NCI-H510A (cell line): Measurements from ENCODE around the gene PIEZO1.

ENCODE experiments used
- DNase-seq: peaks from one replicate; lab custom pipeline; 2025; lab: John Stamatoyannopoulos, UW

Gene PIEZO1

DNA sequence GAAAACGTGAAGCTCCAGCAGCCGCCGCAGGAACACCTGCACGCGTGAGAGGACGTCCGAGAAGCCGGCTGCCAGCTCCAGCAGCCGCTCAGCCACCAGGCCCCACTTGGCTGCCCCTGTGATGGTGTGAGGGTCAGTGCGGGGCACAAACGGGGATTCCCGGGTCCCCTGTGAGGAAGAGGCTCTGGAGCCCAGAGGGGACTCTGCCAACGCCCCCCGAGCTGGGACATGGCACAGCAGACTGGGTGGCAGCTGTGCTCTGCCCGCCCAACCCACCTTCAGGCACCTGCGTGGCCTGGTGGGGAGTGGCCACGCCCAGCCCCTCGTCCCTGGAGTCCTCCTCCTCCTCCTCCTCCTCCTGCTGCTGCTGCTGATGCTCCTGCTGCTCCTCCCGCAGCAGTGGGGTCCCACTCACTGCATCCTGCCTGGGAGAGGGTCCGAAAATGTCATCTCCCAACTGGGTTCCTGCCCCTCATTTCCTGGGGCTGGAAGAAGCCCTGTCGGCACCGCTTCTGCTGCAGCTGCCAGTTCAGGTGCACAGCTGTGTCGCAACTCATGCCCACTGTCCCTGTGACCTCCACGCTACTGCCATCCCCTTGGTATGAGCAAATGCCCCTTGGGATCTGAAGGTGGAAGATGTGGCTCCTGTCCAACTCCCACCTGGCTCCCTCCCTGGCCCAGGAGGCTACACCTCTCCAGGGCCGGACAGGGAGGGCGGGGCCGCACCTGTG is 51.2 kb downstream of the PIEZO1 start:
- DNase-seq: no peak

DNA sequence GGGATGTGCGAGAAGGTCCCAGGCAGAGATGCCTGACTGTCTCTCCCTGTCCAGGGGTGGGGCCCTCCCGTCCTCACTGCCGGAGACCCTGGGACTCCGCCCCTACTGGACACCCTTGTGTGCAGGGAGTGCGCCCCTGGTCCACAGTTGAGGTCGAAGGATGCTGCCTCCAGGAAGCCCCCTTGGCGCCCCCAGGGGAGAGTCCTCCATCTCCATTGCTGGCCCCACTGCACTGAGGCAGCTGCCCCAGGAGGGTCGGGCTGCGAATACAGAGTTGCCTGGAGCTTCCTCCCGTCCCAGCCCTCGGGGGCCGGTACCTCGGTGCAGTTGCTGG is 52.1 kb downstream of the PIEZO1 start:
- no peak for DNase-seq

DNA sequence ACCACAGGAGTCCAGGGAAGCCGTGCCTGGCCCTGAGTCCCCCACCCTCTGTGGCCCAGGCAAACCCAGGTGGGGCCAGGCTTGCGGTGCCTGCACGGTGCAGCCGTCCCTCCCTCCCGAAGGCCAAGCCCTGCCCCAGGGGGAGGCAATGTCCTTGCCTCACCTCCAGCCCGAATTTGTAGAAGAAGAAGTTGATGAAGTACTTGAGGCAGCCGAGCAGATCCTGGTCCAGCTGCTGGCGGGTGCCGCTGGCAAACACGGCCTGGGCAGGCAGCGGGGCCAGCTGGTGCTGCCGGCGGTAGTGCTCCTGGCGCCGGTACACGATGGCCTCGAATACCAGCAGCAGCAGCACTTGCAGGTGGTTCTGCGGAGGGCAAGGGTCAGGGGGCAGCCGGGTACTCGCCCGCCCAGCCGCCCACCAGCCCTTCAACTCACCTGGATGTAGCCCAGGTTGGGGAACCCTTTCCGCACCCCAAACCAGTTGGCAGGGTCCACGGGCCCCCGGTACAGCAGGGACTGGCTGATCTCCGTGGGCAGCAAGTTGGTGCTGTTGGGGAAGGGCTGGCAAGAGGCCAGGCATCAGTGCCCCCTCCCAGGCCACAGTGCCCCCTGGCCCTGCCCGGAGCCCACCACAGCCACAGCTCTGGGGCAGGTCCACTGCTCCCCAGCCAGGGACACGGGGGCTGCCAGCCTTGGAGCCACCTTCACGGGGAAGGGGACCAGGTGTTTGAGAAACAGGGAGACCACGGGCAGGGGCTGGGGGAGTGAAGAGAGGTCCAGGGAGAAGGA is 52.7 kb downstream of the PIEZO1 start:
- no peak for DNase-seq

DNA sequence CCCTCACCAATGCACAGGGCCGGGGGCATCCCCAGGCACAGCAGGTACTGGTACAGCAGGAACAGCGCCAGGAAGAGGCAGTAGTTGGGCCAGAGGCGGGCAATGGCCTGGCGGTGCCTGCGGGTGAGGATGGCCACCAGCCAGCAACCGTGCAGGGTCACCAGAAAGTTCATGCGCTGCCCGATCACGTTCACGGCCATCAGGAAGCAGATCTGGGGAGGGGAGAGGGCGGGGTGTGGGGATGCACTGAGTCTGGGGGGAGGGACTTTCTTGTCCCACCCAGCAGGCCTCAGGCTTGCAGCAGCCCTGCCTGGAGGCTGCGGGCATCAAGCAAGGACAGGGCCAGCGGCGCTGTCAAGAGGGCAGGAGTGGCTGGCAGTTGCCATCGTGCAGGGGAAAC is 53.3 kb downstream of the PIEZO1 start:
- no peak for DNase-seq

DNA sequence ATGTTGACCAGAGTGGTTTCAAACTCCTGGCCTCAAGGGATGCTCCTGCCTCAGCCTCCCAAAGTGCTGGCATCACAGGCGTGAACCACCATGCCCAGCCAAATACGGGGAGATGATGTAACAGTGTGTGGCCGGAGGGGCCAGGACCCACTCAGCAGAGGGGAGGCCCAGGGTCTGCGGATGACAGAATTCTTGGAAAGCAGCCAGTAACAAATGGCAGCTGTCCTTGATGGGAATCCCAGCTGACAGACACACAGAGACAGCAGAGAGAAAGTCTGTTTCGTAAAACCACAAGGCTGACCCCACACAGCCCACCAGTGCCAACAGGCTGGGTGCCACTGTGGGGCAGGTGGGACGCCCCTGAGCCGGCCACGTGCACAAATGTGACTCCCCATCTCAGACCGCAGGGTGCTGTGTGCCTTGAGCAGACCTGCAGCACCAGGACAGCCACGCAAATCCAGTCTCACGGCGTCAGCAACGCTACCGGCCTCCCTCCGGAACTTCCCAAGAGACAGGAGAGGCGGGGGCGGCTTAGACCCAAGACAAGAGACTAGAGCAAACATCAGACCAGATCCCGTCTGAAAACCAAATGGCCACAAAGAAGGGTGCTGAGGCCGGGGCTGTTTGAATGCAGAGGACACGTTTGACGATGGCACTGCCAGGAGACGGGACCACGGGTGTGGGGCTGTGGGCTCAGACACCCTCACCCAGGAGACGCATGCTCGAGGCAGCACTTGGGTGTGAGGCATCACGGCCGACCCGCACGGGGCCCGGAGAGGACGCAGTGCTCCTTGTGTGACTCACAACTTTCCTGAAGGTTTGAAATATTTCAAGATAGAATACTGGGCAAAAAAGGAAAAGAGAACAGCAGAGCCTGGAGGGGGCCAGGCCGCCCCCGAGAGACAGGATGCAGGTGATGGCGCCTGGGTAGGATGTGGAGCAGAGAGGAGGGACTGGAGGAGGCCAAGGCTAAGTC is 54.1 kb downstream of the PIEZO1 start:
- DNase-seq: no peak

DNA sequence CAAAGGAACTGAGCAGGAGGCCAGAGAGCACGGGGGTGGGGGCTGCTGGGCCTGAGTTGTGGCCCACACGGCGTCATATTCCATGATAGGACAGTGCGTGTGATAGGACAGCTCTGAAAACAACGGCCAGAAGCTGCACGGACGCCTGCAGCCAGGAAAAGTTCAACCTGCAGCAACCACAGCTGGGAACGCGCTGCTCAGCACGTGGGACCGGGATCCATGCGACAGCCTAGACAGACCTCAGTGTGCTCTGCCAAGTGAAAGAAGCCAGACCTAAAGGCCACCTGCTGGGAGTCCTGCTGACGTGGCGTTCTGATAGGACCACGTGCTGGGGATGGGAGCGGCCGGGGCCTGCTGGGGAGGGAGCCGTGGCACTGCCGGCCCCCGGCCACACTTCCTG is 57.1 kb downstream of the PIEZO1 start:
- DNase-seq: no peak

DNA sequence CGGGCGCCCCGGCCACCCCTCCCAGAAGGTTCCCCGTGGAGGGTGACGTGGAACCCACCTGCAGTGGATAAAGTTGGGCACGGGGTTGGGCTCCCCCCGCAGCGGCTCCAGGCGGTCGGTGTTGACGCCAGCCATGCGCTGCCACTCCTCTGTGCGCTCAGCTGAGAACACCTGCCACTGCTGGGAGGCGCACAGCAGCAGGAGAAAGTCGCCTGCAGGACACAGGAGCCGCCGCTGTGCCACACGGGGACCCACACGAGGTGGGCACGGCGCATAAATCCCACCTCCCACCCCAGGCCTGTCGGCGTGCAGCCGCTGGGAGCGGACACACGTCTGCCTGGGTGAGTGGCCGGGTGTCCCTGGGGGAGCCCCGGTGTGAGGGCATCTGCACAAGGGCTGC is 58.0 kb downstream of the PIEZO1 start:
- DNase-seq: no peak

DNA sequence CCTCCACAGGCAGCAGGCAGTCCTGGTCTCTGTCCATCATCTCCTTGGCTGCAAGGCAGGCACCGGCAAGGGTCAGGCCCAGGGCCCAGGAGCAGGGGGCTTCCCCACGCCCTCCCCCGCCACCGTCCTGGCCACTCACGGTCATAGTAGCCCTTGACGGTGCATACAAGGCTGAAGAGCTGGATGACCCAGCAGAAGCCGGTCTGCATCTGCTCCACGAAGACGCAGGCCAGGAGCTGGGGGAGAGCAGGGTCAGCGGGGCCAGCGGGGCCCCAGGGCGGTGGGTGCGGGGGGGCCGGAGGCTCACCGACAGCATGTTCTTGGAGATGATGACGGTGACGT is 58.6 kb downstream of the PIEZO1 start:
- no peak for DNase-seq

DNA sequence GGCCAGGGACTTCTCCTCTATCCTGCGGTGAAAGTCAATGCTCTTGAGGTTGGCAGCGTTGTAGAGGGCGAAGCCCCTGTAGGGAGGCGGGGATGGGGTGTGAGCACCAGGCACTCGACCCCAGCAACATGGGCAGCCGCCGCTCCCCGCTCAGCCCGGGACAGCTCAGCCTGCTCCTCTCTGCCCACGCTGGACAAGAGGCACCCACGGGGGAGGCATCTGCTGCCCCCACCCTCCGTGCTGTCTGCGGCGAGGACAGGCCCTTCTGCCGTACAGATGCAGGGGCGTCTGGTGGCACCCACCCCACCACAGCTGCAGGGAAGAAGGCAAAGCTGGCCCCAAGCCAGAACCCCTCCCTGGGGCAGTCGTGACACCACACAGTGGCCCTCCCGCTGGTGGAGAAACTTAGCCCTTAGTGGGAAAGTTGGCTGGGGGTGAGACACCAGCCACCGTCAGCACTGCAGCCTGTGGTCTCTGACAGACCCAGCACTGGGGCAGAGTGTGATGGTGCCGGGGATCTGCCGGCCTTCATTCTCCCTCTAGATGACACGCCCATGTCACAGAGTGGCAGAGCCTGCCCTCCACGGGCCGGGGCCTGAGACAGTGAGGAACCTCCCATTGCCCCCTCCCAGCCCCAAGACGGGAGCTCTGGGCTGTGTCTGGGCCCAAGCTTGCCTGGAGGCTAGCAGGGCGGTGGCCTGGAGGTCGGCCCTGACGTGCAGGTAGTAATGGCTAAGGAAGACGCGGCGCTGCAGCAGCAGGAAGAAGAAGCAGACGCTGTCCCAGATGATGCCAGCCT is 59.2 kb downstream of the PIEZO1 start:
- no peak for DNase-seq

DNA sequence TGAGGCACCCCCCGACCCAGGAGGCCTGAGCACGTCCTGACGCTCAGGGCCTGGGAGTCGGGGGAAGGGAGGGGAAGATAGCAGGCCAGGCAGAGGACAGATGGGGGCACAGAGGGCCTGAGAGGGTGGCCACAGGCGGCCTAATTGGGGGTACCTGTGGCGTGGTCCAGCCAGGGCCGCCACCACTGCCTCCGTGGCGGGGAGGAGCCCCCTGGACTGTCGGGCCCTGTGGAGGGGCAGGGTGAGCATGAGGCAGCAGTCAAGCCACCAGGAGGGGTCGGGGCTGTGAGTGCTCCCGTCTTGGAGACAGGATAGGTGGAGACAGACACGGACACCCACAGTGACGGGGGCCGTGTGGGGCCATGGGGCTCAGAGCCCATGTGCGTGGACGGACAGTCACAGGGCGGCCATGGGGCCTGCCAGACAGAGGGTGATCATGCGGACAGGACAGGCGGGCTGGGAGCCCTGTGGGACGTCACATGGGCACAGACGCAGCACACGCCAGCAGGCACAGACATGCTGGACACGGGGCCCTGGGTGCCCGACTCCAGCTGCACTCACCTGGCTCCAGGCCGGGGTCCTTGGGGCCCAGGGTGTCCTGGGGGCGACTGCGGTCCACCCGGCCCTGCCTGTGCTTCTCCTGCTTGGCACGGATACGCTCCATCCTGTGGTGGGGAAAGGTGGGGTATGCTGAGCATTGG is 60.0 kb downstream of the PIEZO1 start:
- DNase-seq: no peak

DNA sequence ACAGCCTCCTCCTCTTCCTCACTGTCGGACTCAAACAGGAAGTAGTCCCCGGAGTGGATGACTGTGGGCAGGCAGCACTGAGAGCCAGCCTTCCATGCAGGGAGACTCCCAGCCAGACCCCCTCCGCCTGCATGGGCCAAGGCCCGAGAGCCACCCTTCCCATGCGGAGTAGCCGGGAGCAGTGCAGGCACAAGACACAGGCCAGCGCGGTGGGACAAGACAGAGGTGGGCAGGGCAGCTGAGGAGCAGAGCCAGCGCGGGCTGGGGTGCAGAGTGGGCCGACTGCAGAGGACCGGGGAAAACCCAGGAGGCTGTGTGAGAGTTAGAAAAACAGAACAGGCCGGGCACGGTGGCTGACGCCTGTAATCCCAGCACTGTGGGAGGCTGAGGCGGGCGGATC is 61.1 kb downstream of the PIEZO1 start:
- no peak for DNase-seq

DNA sequence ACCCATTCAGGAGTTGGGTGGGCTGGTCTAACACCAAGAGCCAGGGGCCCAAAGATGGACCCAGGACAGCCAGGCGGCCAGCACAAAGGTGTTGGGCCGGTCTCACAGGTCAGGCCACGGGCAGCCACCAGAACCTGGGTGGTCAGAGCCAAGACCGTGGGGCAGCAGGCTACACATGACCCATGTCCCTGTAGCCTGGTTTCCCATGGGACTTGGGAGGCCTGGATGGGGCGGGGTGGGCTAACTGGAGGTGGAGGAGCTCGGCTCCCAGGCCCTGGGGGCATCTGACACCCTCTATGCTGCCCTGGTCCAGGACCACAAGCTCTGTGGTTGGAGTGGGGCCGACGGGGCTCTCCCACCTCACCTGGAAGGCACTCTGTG is 61.5 kb downstream of the PIEZO1 start:
- no peak for DNase-seq

DNA sequence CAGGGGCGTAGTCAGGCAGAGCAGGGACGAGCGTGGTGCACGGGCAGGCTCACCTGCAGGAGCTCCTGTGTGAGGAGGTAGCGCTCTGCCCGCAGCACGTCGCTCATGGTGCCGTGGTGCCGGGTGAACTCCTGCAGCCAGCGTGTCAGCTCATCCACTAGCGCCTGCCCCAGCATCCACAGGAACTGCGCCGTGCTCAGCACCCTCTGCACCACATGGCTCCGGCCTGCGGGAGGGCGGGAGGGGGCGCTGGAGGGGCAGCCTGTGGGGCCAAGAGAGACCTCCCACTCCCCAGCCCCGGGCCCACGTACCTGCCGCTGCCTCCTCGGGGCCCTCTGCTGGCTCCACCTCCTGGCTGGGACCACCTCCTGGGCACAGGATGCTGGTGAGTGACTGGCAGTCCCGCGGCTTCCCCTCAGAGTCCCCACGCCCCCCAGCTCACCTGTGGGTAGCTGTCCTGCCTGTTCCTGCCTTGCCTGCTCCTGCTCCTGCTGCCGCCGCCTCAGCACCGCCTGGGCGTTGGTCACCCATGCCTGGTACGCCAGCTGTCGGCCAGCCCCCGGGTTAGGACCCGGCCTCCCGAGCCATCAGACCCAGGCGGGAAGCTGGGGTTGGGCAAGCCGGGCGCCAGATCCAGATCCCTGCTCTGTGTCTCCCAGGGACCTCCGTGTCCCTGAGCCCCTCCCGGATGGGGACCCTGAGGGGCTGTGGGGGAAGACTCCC is 62.1 kb downstream of the PIEZO1 start:
- no peak for DNase-seq

DNA sequence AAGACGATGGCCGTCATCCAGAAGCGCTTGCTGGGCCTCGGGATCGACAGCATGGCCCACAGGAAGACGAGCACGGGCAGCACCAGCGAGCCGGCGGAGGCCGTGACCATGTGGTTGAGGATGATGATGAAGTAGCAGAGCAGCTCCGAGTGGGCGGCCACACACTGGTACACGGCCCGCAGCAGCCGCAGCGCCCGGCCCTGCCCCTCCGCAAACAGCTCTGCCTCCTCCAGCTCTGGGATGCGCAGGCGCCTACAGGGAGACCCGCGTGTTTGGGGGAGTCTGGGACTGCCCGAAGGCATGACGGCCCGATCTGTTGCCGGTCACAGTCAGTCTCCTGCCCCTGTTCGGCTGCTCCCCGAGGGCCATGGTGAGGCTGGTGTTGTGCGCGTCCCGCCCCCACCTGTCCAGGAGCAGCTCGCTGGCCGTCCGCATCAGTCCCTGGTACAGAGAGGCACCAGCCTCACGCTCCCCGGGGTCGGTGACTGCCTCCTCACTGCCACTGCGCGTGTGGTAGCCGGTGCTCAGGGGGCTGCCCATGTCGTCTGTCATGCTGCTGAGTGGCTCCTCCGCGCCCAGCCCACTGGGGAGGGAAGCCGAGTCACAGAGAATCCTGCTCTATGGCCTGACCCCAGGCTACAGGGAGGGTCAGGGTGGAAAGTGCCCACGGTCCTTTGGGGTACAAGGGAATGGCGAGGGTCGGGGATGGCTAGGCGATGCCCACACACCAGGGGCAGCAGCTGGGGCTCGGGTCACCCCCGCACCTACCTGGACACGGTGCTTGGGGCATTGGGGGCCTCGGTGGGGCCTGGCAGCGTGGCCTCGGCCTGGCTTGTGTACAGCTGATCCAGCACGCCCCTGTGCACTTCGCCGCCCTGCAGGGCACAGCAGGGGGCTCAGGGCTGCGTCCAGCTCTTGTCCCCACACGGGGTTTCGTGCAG is 62.9 kb downstream of the PIEZO1 start:
- DNase-seq: no peak

DNA sequence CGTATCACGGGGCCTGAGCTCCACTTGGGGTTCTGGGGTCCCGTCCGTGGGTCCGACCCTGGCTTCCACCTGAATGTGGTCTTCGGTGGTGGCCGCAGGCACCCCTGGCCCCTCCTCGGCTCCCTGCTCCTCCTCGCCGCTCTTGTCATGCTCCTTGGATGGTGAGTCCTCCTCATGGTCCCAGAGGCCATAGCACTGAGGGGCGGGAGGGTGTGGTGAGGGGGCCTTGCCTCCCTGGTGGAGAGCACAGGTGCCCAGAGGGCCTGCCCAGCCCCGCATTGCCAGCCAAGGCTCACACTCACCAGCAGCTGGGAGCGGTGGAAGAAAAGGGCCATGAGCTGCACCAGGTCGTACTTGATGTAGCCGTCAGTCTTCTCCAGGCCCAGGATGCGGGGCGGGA is 63.8 kb downstream of the PIEZO1 start:
- no peak for DNase-seq

DNA sequence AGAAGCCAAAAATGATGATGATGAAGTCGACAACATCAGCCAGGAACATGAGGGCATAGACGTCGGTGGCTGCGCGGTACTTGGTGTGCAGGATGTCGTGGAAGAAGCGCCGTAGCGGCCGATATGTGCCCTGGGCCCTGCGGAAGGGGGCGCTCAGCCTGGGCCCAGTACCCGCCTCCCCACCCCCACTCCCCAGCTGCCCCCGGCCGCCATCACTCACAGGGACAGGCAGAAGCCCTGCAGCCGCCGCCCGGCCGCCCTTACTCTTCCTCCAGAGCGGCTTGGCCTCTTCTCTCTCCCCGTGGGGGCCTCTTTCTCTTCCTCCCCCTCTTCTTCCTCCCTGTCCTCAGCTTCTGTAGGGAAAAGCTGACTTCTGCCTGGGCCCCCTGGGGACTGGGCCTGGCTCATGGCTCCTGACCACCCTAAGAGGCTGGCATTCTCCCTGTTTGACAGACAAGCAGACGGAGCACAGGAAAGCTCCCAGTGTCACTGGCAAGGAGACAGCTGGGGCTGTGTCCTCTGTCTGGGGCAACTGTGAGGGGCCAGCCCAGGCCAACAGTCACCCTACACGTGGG is 64.5 kb downstream of the PIEZO1 start:
- no peak for DNase-seq

DNA sequence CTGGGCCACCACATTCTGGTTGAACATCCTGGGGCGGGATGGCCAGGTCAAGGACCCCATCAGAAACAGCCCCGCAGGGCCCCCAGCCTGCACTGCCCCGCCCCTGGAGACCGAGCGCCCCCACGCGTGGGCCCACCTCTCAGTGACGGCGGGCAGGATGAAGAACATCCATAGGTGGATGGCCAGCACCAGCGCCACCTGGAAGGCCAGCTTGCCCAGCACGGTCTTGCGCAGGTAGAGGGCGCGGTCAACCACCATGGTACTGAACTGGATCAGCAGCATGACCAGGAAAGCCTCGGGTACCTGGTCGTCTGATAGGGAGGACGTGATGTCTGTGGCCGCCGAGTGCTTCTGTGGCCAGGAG is 65.1 kb downstream of the PIEZO1 start:
- no peak for DNase-seq

DNA sequence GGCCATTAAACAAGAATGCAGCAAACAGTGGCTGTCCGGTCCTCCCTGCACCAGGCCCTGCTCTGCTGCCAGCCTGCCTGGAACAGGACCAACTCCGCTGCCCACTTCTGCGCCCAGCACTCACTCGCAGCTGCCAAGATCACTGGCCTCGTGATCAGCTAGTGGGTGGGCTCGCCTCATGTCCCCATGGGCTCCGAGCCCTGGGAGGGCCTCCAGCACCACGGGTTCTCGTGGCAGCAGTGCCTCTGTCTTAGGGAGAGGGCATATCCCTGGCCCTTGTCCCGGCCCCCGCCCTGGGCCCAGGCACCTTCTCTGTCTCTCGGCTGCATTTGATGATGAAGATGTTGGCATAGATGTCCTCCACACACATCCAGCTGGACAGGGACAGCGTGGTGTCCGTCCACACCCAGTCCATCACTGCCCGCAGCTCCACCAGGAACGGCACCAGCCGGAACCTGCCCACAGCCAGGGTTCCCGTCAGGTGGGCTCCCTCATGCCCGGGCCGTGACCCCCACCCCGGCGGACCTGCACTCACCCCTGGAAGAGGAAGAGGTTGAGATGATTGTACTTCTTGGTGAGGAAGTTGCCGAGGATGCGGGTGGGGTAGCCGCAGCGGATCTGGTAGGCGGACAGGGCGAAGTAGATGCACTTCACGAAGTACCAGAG is 65.6 kb downstream of the PIEZO1 start:
- no peak for DNase-seq

DNA sequence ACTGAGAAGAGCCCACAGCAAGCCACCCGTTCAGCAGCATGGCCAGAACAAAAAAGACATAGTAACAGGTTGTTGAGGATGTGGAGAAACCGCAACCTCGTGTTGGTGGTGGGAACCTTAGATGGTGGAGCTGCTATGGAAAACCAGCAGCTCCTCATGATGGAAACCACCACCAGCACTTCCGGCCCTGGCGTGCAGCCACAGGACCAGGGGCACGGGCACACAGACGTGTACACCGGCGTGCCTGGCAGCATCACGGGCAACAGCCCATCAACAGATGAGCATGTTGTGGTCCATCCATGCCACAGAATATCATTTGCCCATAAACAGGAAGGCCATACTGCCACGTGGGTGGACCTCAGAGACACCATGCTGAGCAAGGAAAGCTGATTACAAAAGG is 66.8 kb downstream of the PIEZO1 start:
- no peak for DNase-seq
